Common myeloid progenitor, CD34-positive (primary cell): ENCODE data around the gene HDAC4.
A peak's percentile ranks its signal among the peaks of the same experiment; 100 is the strongest.

Experiments used
- CTCF ChIA-PET: fragments of 350-600 bp; sonication (Branson Sonifier 250); formaldehyde crosslinking; loops from one replicate; lab custom pipeline; 2021; ENCODE audit warnings: antibody characterized with exemption; lab: Charles Lee
- POLR2A ChIA-PET: fragments of 350-600 bp; sonication (Branson Sonifier 250); formaldehyde crosslinking; loops from one replicate; lab custom pipeline; 2021; ENCODE audit warnings: antibody characterized with exemption; lab: Charles Lee
- DNase-seq, 3 donors: peaks; one replicate each; pipeline versions ENCODE4 v3.0.0 to v3.0.0-alpha.2; 2013
- H3K27ac ChIP-seq, 2 experiments: 1 replicate in 1 of 2; 2 replicates in 1 of 2; pipeline ENCODE4 v1.7.0; 2013; ENCODE audit warnings: inconsistent platforms in 2 of 2, low read length in 2 of 2, mild to moderate bottlenecking in 2 of 2, low read depth in 1 of 2, moderate library complexity in 1 of 2; ENCODE audit not compliant: severe bottlenecking in 2 of 2, insufficient read depth in 1 of 2, poor library complexity in 1 of 2
- H3K27me3 ChIP-seq, 5 experiments: replicated peaks in 2 of 5; 1 replicate in 3 of 5; 2 replicates in 2 of 5; pipeline versions ENCODE4 v1.6.1 to v1.7.0; 2013; ENCODE audit warnings: low read length in 4 of 5, mild to moderate bottlenecking in 2 of 5, moderate library complexity in 2 of 5, inconsistent platforms in 1 of 5; ENCODE audit not compliant: insufficient read depth in 5 of 5, control insufficient read depth in 4 of 5
- H3K36me3 ChIP-seq, 4 experiments: 1 replicate in 2 of 4; 2 replicates in 2 of 4; pipeline versions ENCODE4 v1.6.1 to v1.7.0; 2013; ENCODE audit warnings: low read length in 3 of 4, control low read depth in 1 of 4, mild to moderate bottlenecking in 1 of 4; ENCODE audit not compliant: control insufficient read depth in 4 of 4, insufficient read depth in 4 of 4
- H3K4me1 ChIP-seq, 4 experiments: 1 replicate in 3 of 4; 2 replicates in 1 of 4; pipeline versions ENCODE4 v1.6.1 to v1.7.1; 2013; ENCODE audit warnings: low read length in 3 of 4, mild to moderate bottlenecking in 3 of 4, control low read depth in 1 of 4, inconsistent platforms in 1 of 4, moderate library complexity in 1 of 4; ENCODE audit not compliant: control insufficient read depth in 4 of 4, insufficient read depth in 4 of 4; ENCODE audit errors: control extremely low read depth in 1 of 4
- H3K4me3 ChIP-seq, 7 experiments: 1 replicate in 4 of 7; 2 replicates in 3 of 7; pipeline versions ENCODE4 v1.5.1 to v1.7.0; 2013; ENCODE audit warnings: mild to moderate bottlenecking in 7 of 7, low read length in 6 of 7, moderate library complexity in 6 of 7, inconsistent platforms in 2 of 7, low read depth in 2 of 7, control low read depth in 1 of 7; ENCODE audit not compliant: insufficient read depth in 4 of 7, control insufficient read depth in 1 of 7; ENCODE audit errors: extremely low read depth in 1 of 7
- H3K9me3 ChIP-seq, 5 experiments: 1 replicate in 4 of 5; 2 replicates in 1 of 5; pipeline versions ENCODE4 v1.6.1 to v1.7.1; 2013; ENCODE audit warnings: low read length in 4 of 5, mild to moderate bottlenecking in 2 of 5, inconsistent platforms in 1 of 5, low read depth in 1 of 5, moderate library complexity in 1 of 5; ENCODE audit not compliant: control insufficient read depth in 4 of 5, insufficient read depth in 2 of 5; ENCODE audit errors: control extremely low read depth in 1 of 5
- WGBS: methylation state at CpG from one replicate; pipeline ENCODE4 v1.1.5; 2013; ENCODE audit not compliant: insufficient coverage; 5-methylcytosine and 5-hydroxymethylcytosine counted together

HDAC4 gene

DNA sequence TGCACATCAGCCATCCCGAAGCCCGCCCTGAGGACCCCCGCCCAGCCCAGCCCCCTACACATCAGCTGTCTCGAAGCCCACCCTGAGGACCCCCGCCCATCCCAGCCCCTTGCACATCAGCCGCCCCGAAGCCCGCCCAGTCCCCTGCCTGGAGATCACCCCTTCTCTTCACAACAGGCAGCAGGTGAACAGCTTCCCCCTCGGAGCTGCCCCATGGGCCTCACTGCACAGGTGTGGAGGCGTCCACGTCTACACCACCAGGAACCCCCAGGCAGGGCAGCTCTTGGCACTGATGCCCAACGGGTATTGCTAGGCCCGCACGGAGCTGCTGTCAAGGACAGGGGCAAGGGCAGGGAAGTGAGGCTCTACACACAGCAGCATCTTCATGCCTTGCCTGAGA lies 137.6 kb downstream of the HDAC4 start:
- Histone ChIP-seq H3K36me3 (no peaks in the 10 kb centered on the region), H3K4me1 (peaks cover 16 to 64% (median 50%) of the 10 kb centered on the region in 4 experiments), H3K27ac (no peak overlapping the region), H3K27me3 (peaks cover 0 to 28% (median 4%) of the 10 kb centered on the region in 5 experiments), H3K4me3 (no peak overlapping the region), H3K9me3 (peaks cover 0 to 7% (median 2%) of the 10 kb centered on the region in 5 experiments)
- 99% methylated on average over 8 of the region's 14 CpGs for WGBS
- ChIA-PET CTCF (no interaction called here), POLR2A (no interaction called here)
- DNase-seq = no peak

DNA sequence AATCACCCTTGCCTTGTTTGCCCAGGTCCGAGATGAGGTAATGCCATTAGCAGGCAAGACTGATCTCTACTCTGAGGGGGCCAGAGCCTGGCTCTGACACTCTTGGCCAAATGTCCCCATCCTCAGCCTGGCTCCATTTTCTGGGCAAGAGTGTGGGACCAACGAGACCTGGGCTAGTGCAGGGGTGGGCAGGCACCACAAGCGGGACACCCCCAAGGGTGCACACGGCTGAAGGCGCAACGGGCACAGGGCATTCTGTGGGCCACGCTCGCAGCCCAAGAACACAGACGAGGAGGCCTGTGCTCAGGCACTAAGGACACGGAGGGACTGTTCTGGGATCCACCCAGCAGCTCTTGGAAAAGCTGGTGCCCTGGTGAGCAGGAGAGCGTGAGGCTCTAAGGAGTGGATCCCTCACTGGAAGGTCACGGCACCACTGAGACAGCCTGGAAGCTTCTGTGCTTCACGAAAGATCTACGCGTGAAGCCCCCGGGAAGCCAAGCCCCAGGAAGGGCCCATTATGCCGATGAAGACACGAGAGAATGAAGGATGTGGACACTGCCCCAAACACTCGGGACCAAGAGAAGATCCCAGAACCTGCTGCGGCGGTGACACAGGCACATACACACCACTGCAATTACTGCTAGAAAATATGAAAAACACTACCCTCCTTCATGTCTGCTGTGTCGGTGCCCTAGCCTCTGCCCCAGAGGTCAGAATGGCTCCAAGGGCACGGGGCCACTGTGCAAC lies 138.2 kb downstream of the HDAC4 start:
- DNase-seq = no peak
- no peak overlapping the region for H3K27ac ChIP-seq
- peaks cover 0 to 28% (median 4%) of the 10 kb centered on the region in 5 experiments for H3K27me3 ChIP-seq
- 91% methylated on average over 21 of the region's 23 CpGs for WGBS
- CTCF ChIA-PET = no interaction called here
- no peak overlapping the region for H3K4me3 ChIP-seq
- POLR2A ChIA-PET = no interaction called here
- H3K9me3 ChIP-seq = peaks cover 0 to 11% (median 5%) of the 10 kb centered on the region in 5 experiments
- H3K4me1 ChIP-seq = peaks cover 11 to 59% (median 45%) of the 10 kb centered on the region in 4 experiments
- no peaks in the 10 kb centered on the region for H3K36me3 ChIP-seq

DNA sequence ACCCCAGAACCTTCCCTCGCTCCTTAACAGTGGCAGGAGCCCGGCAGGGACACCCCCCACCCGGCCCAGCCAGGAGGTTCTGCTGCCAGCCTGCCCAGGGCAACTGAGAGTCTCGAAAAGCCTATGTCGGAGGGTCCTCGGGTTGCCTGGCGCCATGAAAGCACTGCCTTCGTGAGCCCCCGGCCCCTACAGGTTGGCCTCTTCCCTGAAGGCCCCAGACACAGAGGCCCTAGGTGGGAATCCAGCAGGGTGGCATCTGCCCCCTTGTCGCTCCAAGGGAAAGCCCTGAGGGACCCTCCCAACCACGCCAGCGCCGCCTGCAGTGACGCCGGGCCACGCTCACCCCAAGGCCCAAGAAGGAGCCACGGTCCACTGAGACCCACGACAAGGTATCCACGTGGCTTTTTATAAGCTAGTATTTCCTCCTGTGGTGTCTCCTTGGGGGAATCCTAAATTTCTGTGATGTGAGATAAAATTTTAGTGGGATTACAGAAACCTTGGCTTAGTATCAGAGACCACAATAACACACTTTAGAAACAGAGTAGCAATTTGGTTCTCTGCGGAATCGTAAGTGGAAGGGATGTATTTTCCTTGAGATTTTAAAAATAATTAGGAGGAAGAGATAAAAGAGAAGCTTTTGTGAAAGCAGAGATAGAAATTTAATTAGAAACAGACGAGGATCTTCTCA lies 138.9 kb downstream of the HDAC4 start:
- H3K36me3 ChIP-seq = no peaks in the 10 kb centered on the region
- peaks cover 0 to 28% (median 4%) of the 10 kb centered on the region in 5 experiments for H3K27me3 ChIP-seq
- DNase-seq = no peak
- WGBS = 96% methylated on average over 21 of the region's 22 CpGs
- ChIA-PET POLR2A (no interaction called here), CTCF (no interaction called here)
- H3K27ac ChIP-seq = no peak overlapping the region
- no peak overlapping the region for H3K4me3 ChIP-seq
- peaks cover 0 to 14% (median 10%) of the 10 kb centered on the region in 5 experiments for H3K9me3 ChIP-seq
- peaks cover 10 to 58% (median 37%) of the 10 kb centered on the region in 4 experiments for H3K4me1 ChIP-seq

DNA sequence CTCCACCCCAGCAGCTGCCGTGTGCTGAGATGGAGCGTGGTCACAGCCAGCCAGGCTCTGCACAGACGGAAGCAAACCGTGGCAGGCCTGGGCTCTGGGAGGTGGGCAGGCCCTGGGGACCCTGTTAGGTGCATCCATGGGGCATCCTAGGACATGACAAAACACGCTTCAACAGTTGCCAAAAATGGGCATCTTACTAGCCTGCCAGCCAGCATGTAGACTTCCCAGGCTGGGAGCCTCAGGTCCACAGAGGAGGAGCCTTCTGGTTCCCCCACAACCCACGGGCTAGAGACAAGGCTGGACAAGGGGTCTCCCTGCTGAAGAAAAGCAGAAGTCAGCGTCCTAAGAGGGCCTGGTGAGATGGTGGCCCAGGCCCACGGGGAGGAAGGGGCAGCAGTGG lies 139.5 kb downstream of the HDAC4 start:
- H3K4me1 ChIP-seq = peaks cover 10 to 54% (median 32%) of the 10 kb centered on the region in 4 experiments
- peaks cover 0 to 14% (median 10%) of the 10 kb centered on the region in 5 experiments for H3K9me3 ChIP-seq
- H3K27me3 ChIP-seq = peaks cover 0 to 25% (median 4%) of the 10 kb centered on the region in 5 experiments
- H3K4me3 ChIP-seq = no peak overlapping the region
- POLR2A ChIA-PET = no interaction called here
- H3K27ac ChIP-seq = no peak overlapping the region
- H3K36me3 ChIP-seq = no peaks in the 10 kb centered on the region
- DNase-seq = no peak
- WGBS = 96% methylated on average over 8 of the region's 8 CpGs
- CTCF ChIA-PET = no interaction called here

DNA sequence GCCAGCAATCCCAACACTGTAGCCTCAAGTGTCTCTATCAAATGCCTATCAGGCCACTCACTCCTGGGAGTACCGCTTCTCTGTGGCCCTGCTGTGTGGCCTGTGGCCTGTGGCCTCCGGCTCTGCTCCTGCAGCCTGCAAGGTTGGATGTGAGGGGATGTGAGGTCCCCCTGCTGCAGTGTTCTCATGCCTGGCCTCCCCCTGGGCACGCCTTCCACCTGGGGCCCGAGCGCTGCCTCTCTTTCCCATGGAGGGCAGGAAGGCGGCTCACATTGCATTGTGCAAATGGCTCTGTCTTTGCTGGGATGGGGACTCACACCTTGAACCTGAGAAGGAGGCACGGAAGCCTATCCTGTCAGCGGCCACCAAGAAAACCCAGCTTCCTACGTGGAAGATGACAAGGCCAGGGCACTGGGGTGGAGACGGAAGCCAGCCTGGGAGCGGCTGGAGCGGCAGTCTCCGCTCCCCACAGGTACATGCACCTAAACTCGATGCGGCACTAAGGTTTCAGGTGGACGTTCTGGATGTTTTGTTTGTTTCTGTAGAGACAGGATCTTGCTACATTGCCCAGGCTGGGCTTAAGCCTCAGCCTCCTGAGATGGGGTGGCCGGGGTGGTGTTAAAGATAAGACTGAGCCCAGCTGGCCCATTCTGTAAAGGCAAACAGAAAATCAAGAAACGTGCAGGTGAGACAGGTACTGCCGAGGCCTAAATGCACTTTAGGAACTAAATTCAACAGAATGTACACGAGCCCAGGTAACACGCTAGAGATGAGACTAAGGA lies 140.1 kb downstream of the HDAC4 start:
- POLR2A ChIA-PET = no interaction called here
- CTCF ChIA-PET = no interaction called here

DNA sequence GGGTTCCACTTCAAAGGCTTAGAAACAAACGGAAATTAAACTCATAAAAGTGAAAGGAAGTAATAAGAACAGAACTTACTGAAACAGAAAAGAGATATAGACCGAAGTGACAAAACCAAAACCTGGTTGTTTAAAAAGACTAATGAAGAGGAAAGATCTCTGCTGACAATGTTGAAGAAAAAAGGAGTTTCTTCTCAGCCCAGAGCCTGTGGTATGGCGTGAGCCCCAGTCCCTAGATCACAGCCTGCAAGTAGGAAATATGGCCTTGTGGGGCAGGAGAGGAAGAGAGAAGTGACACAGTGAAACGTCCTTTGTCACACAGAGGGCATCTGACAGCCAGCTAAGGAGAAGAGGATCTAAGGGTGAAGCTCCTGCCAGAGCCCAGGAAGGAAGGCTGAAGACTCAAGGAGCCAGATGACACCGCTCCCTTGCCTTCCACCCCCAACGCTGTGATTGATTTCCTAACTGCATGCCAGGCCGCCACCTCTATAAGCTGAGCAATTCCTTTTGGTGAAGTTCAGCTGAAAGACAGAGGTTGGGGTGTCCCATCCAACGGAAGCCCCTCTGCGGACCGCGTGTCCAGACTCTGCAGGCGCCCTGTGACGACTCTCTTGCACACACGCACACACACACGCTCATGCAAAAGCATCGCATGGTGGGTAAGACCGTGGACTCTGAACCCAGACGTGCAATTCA lies 141.1 kb downstream of the HDAC4 start:
- no peak for DNase-seq
- ChIA-PET CTCF (no interaction called here), POLR2A (no interaction called here)
- peak overlapping the region in 1 of 7 experiments; percentile 17 for H3K4me3 ChIP-seq
- H3K36me3 ChIP-seq = no peaks in the 10 kb centered on the region
- H3K9me3 ChIP-seq = peaks cover 0 to 14% (median 10%) of the 10 kb centered on the region in 5 experiments
- H3K27ac ChIP-seq = no peak overlapping the region
- 86% methylated on average over 17 of the region's 18 CpGs for WGBS
- H3K27me3 ChIP-seq = peaks cover 0 to 15% (median 4%) of the 10 kb centered on the region in 5 experiments
- H3K4me1 ChIP-seq = peaks cover 16 to 54% (median 23%) of the 10 kb centered on the region in 4 experiments

More for the DNA sequence above, 140.1 kb downstream of the HDAC4 start:
- Histone ChIP-seq H3K27me3 (peaks cover 0 to 19% (median 4%) of the 10 kb centered on the region in 5 experiments), H3K4me1 (peaks cover 10 to 54% (median 26%) of the 10 kb centered on the region in 4 experiments), H3K36me3 (no peaks in the 10 kb centered on the region), H3K9me3 (peaks cover 0 to 14% (median 10%) of the 10 kb centered on the region in 5 experiments), H3K4me3 (no peak overlapping the region), H3K27ac (no peak overlapping the region)
- WGBS = 98% methylated on average over 19 of the region's 21 CpGs
- DNase-seq = no peak
